ENCODE results near the gene DGKZ.

DNA sequence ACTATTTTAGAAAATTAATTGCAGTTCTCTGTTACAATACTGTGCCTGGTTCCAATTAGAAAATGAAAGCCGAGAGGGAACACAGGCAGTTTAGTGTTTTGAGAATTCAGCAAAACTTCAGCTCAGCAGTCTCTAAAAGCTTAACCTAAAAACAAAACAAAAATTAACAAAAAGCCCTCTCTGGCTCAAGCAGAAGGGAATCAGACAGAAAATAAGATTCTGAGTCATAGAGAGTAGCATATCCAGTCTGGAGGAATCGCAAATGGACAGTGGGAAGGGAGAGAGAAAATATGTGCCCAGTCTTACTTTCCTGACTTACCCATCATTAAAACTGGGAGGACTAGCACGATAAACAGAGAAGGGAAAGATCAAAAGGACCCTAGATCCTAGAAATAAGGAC, 82.5 kb downstream of the DGKZ start:
- TF ChIP-seq, protein P1, sequence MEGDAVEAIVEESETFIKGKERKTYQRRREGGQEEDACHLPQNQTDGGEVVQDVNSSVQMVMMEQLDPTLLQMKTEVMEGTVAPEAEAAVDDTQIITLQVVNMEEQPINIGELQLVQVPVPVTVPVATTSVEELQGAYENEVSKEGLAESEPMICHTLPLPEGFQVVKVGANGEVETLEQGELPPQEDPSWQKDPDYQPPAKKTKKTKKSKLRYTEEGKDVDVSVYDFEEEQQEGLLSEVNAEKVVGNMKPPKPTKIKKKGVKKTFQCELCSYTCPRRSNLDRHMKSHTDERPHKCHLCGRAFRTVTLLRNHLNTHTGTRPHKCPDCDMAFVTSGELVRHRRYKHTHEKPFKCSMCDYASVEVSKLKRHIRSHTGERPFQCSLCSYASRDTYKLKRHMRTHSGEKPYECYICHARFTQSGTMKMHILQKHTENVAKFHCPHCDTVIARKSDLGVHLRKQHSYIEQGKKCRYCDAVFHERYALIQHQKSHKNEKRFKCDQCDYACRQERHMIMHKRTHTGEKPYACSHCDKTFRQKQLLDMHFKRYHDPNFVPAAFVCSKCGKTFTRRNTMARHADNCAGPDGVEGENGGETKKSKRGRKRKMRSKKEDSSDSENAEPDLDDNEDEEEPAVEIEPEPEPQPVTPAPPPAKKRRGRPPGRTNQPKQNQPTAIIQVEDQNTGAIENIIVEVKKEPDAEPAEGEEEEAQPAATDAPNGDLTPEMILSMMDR (IDR thresholded peaks at IDR 0.05) = no peak
- TF ChIP-seq POLR2A (IDR thresholded peaks at IDR 0.05) = no peak
